B cell (primary cell): Measurements from ENCODE around the gene CLDN20. TPM values are rescaled to one million over a fixed set of nuclear protein-coding genes. Genes with fewer than 3 reads are reported as not detected.

Source experiments
- ATAC-seq: fragments of 200-7000 bp; cut with Tn5 transposase; one replicate; pipeline ENCODE4 v1.10.0; 2021; ENCODE audit warnings: low read depth, mild to moderate bottlenecking, moderate number of reproducible peaks, moderate library complexity
- CTCF ChIA-PET: fragments of 350-600 bp; sonication (Branson Sonifier 250); formaldehyde crosslinking; loops from one replicate; lab custom pipeline; 2021; ENCODE audit warnings: antibody characterized with exemption, inconsistent platforms; lab: Charles Lee
- POLR2A ChIA-PET: fragments of 350-600 bp; sonication (Branson Sonifier 250); formaldehyde crosslinking; loops from one replicate; lab custom pipeline; 2021; ENCODE audit warnings: antibody characterized with exemption; lab: Charles Lee
- DNase-seq: peaks from one replicate; pipeline ENCODE4 v3.0.0; 2013
- H2AFZ ChIP-seq: 2 replicates; pipeline ENCODE4 v1.6.1; 2012; ENCODE audit warnings: mild to moderate bottlenecking, low read depth, low read length; ENCODE audit not compliant: insufficient read depth, poor library complexity, severe bottlenecking
- H3K27ac ChIP-seq, 2 donors: 1 replicate in 1 of 2; 2 replicates in 1 of 2; pipeline ENCODE4 v1.5.1; 2012 to 2013; ENCODE audit warnings: low read length in 2 of 2, mild to moderate bottlenecking in 2 of 2, moderate library complexity in 1 of 2
- H3K27me3 ChIP-seq, 4 experiments: fragments of 200-600 bp in 1 of 4; sonication (generic) in 1 of 4; replicated peaks in 1 of 4; 1 replicate in 2 of 4; 2 replicates in 2 of 4; pipeline versions ENCODE4 v1.6.1 to v1.7.0; 2013 to 2016; ENCODE audit warnings: low read length in 3 of 4, mild to moderate bottlenecking in 2 of 4, mixed read lengths in 1 of 4, moderate library complexity in 1 of 4; ENCODE audit not compliant: insufficient read depth in 4 of 4, control insufficient read depth in 3 of 4; ENCODE audit errors: control extremely low read depth in 1 of 4
- H3K36me3 ChIP-seq, 2 experiments: replicated peaks in 1 of 2; 1 replicate in 1 of 2; 2 replicates in 1 of 2; pipeline versions ENCODE4 v1.6.1 to v1.7.1; 2013; ENCODE audit warnings: low read length in 1 of 2; ENCODE audit not compliant: insufficient read depth in 2 of 2, control insufficient read depth in 1 of 2; ENCODE audit errors: control extremely low read depth in 1 of 2, extremely low read depth in 1 of 2
- H3K4me1 ChIP-seq, 2 donors: fragments of 200-600 bp in 1 of 2; sonication (generic) in 1 of 2; 1 replicate in 1 of 2; 2 replicates in 1 of 2; pipeline versions ENCODE4 v1.5.1 to v1.6.1; 2013 to 2017; ENCODE audit warnings: low read length in 2 of 2; ENCODE audit not compliant: control insufficient read depth in 2 of 2, insufficient read depth in 2 of 2
- H3K4me2 ChIP-seq: replicated peaks from 2 replicates; pipeline ENCODE3; 2012; ENCODE audit warnings: mild to moderate bottlenecking, low read depth, low read length; ENCODE audit not compliant: poor library complexity, severe bottlenecking
- H3K4me3 ChIP-seq, 5 experiments: fragments of 200-600 bp in 1 of 5; sonication (generic) in 1 of 5; 1 replicate in 3 of 5; 2 replicates in 2 of 5; pipeline versions ENCODE4 v1.5.1 to v1.7.0; 2011 to 2016; ENCODE audit warnings: low read length in 4 of 5, mild to moderate bottlenecking in 4 of 5, low read depth in 2 of 5, control low read depth in 1 of 5, moderate library complexity in 1 of 5; ENCODE audit not compliant: insufficient read depth in 1 of 5; ENCODE audit errors: control extremely low read depth in 1 of 5, extremely low read depth in 1 of 5
- H3K79me2 ChIP-seq: fragments of 200-600 bp; sonication (generic); one replicate; pipeline ENCODE4 v1.6.0; 2016; ENCODE audit warnings: low read length; ENCODE audit not compliant: control insufficient read depth, insufficient read depth
- H3K9ac ChIP-seq: fragments of 200-600 bp; sonication (generic); 2 replicates; pipeline ENCODE4 v1.6.1; 2017; ENCODE audit warnings: mild to moderate bottlenecking, low read length, moderate library complexity
- H3K9me3 ChIP-seq, 3 donors: one replicate each; pipeline versions ENCODE4 v1.6.1 to v1.7.1; 2013; ENCODE audit warnings: low read length in 2 of 3; ENCODE audit not compliant: control insufficient read depth in 2 of 3, insufficient read depth in 1 of 3; ENCODE audit errors: control extremely low read depth in 1 of 3
- H4K20me1 ChIP-seq: 2 replicates; pipeline ENCODE4 v1.6.0; 2012; ENCODE audit warnings: mild to moderate bottlenecking, low read length; ENCODE audit not compliant: insufficient read depth, control insufficient read depth, poor library complexity, severe bottlenecking
- H3K27ac Mint-ChIP-seq: one replicate; pipeline ENCODE4 v1.8.0; 2021; ENCODE audit warnings: mixed read lengths
- H3K27me3 Mint-ChIP-seq: one replicate; pipeline ENCODE4 v1.8.0; 2021; ENCODE audit warnings: mixed read lengths
- H3K4me1 Mint-ChIP-seq: one replicate; pipeline ENCODE4 v1.8.0; 2021; ENCODE audit warnings: mixed read lengths
- H3K4me3 Mint-ChIP-seq: one replicate; pipeline ENCODE4 v1.8.0; 2021; ENCODE audit warnings: mixed read lengths
- H3K9me3 Mint-ChIP-seq: one replicate; pipeline ENCODE4 v1.8.0; 2022; ENCODE audit warnings: mixed read lengths; ENCODE audit not compliant: insufficient read depth
- CTCF ChIP-seq: fragments of 200-600 bp; IDR thresholded peaks from one replicate; pipeline ENCODE4 v1.8.0; 2022; ENCODE audit warnings: antibody characterized with exemption, mild to moderate bottlenecking
- EZH2 ChIP-seq: IDR thresholded peaks from 2 replicates; pipeline ENCODE4 v1.6.1; 2012; ENCODE audit warnings: borderline replicate concordance, low read depth, mild to moderate bottlenecking, moderate library complexity, low read length; ENCODE audit not compliant: insufficient read depth, poor library complexity, severe bottlenecking
- WGBS: methylation state at CpG from one replicate; pipeline ENCODE4 v1.1.5; 2013; ENCODE audit warnings: missing lambda C conversion rate; ENCODE audit not compliant: insufficient coverage; 5-methylcytosine and 5-hydroxymethylcytosine counted together
- intact Hi-C: fragments of 100-400 bp; cut with micrococcal nuclease; formaldehyde crosslinking; loops from one replicate; pipeline ENCODE4 v1.10.0; 2022
- polyA plus RNA-seq: library from polyadenylated mRNA; depleted of rRNA; stranded (reverse); fragments of >200 nt; gene quantifications from 2 replicates; pipeline ENCODE4 v1.2.3, GENCODE V29; 2012
- total RNA-seq, 2 donors: library from RNA; stranded (reverse); fragments of 120-200 nt in 1 of 2; gene quantifications; 1 replicate in 1 of 2; 2 replicates in 1 of 2; pipeline versions ENCODE4 v1.2.3 to v1.2.4, GENCODE V29; 2013 to 2022

The CLDN20 gene
- total and polyA plus RNA-seq, 2 donors (not counting 1 experiment from before 2014, with no cell fraction given), result not detected

DNA sequence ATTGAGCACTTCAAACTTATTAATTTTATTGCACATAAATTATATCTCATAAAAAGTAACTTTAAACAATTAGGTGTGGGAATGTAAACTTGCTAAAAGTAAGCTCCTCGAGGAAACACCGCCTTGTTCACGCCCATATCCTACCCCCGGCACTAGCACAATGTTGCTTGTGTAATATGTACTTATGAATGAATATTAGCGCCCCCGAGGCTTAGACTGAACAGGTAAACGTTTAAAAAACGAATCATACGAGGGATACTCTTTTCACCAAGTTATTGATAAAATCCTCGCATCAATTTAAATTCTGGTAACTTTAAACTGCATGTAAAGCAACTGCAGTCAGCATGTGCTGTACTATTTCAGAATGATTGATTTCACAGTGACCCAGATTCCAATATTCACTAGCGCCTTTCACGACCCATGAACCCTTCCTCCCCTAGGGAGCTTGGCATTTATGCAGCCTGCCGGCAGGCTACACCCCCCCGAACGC, 49.8 kb downstream of the CLDN20 start:
- Mint-ChIP-seq H3K9me3 (no peaks in the 10 kb centered on the region), H3K27me3 (no peaks in the 10 kb centered on the region), H3K27ac (peak overlapping the region; percentile 97), H3K4me3 (peak overlapping the region; percentile 100), H3K4me1 (peaks cover 38% of the 10 kb centered on the region)
- Histone ChIP-seq H3K9ac (peak overlapping the region; percentile 89), H3K36me3 (peaks cover 5 to 8% of the 10 kb centered on the region in 2 experiments), H3K9me3 (no peaks in the 10 kb centered on the region), H3K4me1 (peaks cover 4% of the 10 kb centered on the region in 2 donors), H3K4me3 (peak overlapping the region; percentile 68 to 92 (median 92)), H4K20me1 (no peaks in the 10 kb centered on the region), H3K27ac (peak overlapping the region; percentile 79 to 84), H3K27me3 (no peaks in the 10 kb centered on the region), H2AFZ (peak overlapping the region; percentile 83), H3K4me2 (peak overlapping the region; percentile 78), H3K79me2 (peaks cover 4% of the 10 kb centered on the region)
- DNase-seq (no peak), ATAC-seq (peak; percentile 1)
- TF ChIP-seq CTCF (no peak), EZH2 (no peak)
- intact Hi-C loops, result loop anchor here (1.0 to 5.0 kb wide), 5 partner anchors 105 to 1959 kb away; no protein-coding TSS in a partner anchor
- POLR2A ChIA-PET, result no interaction called here
- CTCF ChIA-PET, result interaction anchor here (1.0 to 1.4 kb wide), 3 partner anchors 12 to 386 kb away, joined by 3 to 4 read pairs (median 4); no protein-coding TSS in a partner anchor
- 0% methylated on average over 6 of the region's 15 CpGs for WGBS

- peaks cover 4% of the 10 kb centered on the region in 2 donors for H3K4me1 ChIP-seq
- peak; percentile 93 for ATAC-seq
- peak; percentile 98 for DNase-seq
- peak within 1 kb of the TSS; percentile 68 to 92 (median 92) for H3K4me3 ChIP-seq
- peak within 1 kb of the TSS; percentile 79 to 84 for H3K27ac ChIP-seq
- ChIA-PET CTCF (interaction anchor here (1.0 to 2.6 kb wide), 6 partner anchors 10 to 136 kb away, joined by 3 to 16 read pairs (median 4); no protein-coding TSS in a partner anchor), POLR2A (no interaction called here)
- no peaks in the 10 kb centered on the region for H3K9me3 Mint-ChIP-seq
- TF ChIP-seq CTCF (no peak), EZH2 (no peak)
- peak within 1 kb of the TSS; percentile 97 for H3K27ac Mint-ChIP-seq
- no peaks in the 10 kb centered on the region for H3K27me3 Mint-ChIP-seq
- intact Hi-C loops, result loop anchor here (1.0 to 5.0 kb wide), 5 partner anchors 104 to 1958 kb away; no protein-coding TSS in a partner anchor
- whole genome bisulfite sequencing, result under 1% methylated on average over 51 of the region's 52 CpGs
- H3K36me3 ChIP-seq, result peaks cover 3 to 5% of the 10 kb centered on the region in 2 experiments
- peak within 1 kb of the TSS; percentile 83 for H2AFZ ChIP-seq
- peak within 1 kb of the TSS; percentile 100 for H3K4me3 Mint-ChIP-seq
- no peaks in the 10 kb centered on the region for H3K27me3 ChIP-seq
- H3K4me2 ChIP-seq, result peak within 1 kb of the TSS; percentile 78
- H4K20me1 ChIP-seq, result no peaks in the 10 kb centered on the region
- peaks cover 37% of the 10 kb centered on the region for H3K4me1 Mint-ChIP-seq
- H3K79me2 ChIP-seq, result peaks cover 4% of the 10 kb centered on the region
- H3K9me3 ChIP-seq, result no peaks in the 10 kb centered on the region
- peak within 1 kb of the TSS; percentile 89 for H3K9ac ChIP-seq
Observed at GRCh38 chr6:155314092-155314772, 50.4 kb downstream of the CLDN20 start, which contains the start of gene TFB1M. TSS of gene TFB1M (minus strand) at chr6:155314484. CDS start at chr6:155314428, 56 bp downstream.
